ENCODE results near the gene SYNGR1. TPM values are rescaled to one million over a fixed set of nuclear protein-coding genes. Genes with fewer than 3 reads are reported as not detected.
"Not testable (repeated sequence)": the region's sequence is repeated elsewhere in the genome, so short reads cannot be mapped to it uniquely, and the experiment has no call there.

SYNGR1 gene
- total RNA-seq, 1 donor from 2014 or later: 26.6 TPM

DNA sequence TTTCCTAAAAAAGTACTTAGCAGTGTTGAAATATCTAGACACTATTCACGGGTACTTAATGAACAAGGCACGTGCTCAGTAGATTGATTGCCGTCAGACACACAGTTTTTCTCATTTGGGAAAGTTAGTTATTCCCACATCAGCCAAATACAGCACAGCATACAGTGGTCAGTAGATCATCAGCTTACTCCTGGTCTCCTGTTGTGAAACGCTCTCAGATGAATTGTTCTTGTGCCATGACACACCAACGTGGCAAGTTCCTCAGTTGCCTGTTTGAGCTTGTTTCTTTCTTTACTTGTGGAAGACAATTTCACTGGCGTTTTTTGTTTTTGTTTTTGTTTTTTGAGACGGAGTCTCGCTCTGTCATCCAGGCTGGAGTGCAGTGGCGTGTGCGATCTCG is 58.4 kb downstream of the SYNGR1 start:
- DNase-seq (ENCODE audit: extremely low spot score, unreplicated experiment): no peak
- H3K27ac Mint-ChIP-seq (ENCODE audit: unreplicated experiment): no peak overlapping the region
- TF ChIP-seq, protein P1, sequence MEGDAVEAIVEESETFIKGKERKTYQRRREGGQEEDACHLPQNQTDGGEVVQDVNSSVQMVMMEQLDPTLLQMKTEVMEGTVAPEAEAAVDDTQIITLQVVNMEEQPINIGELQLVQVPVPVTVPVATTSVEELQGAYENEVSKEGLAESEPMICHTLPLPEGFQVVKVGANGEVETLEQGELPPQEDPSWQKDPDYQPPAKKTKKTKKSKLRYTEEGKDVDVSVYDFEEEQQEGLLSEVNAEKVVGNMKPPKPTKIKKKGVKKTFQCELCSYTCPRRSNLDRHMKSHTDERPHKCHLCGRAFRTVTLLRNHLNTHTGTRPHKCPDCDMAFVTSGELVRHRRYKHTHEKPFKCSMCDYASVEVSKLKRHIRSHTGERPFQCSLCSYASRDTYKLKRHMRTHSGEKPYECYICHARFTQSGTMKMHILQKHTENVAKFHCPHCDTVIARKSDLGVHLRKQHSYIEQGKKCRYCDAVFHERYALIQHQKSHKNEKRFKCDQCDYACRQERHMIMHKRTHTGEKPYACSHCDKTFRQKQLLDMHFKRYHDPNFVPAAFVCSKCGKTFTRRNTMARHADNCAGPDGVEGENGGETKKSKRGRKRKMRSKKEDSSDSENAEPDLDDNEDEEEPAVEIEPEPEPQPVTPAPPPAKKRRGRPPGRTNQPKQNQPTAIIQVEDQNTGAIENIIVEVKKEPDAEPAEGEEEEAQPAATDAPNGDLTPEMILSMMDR (IDR thresholded peaks at IDR 0.05): no peak
- H3K9me3 Mint-ChIP-seq (ENCODE audit: unreplicated experiment): no peaks in the 10 kb centered on the region
- peaks cover 13% of the 10 kb centered on the region for H3K4me1 Mint-ChIP-seq (ENCODE audit: unreplicated experiment)
- no peak overlapping the region for H3K4me3 Mint-ChIP-seq (ENCODE audit: unreplicated experiment)
- H3K36me3 Mint-ChIP-seq (ENCODE audit: unreplicated experiment): peaks cover 17% of the 10 kb centered on the region
- no peaks in the 10 kb centered on the region for H3K27me3 Mint-ChIP-seq (ENCODE audit: unreplicated experiment)

DNA sequence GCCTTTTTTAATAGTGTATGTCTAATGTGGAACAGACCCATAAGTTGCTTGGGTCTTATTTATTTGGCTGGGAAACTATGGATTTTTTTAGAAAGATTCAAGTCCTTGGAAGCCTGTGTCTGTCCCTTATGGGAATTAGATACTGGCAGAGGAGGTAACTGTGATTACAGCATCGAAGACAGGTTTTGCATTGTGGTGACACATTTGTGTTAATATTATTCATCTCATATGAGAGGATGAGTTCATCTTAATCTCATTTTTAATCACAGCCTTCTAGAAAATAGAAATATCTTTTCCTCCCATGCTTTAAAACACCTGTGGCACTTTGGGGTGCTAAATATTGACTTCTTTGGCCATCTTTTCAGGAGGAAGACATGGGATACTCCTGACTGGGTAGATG is 59.0 kb downstream of the SYNGR1 start:
- Mint-ChIP-seq H3K9me3 (ENCODE audit: unreplicated experiment) (no peaks in the 10 kb centered on the region), H3K36me3 (ENCODE audit: unreplicated experiment) (peaks cover 13% of the 10 kb centered on the region), H3K27ac (ENCODE audit: unreplicated experiment) (no peak overlapping the region), H3K4me3 (ENCODE audit: unreplicated experiment) (no peak overlapping the region), H3K4me1 (ENCODE audit: unreplicated experiment) (peaks cover 16% of the 10 kb centered on the region), H3K27me3 (ENCODE audit: unreplicated experiment) (no peaks in the 10 kb centered on the region)
- DNase-seq (ENCODE audit: extremely low spot score, unreplicated experiment): no peak
- TF ChIP-seq, protein P1 (IDR thresholded peaks at IDR 0.05): no peak

DNA sequence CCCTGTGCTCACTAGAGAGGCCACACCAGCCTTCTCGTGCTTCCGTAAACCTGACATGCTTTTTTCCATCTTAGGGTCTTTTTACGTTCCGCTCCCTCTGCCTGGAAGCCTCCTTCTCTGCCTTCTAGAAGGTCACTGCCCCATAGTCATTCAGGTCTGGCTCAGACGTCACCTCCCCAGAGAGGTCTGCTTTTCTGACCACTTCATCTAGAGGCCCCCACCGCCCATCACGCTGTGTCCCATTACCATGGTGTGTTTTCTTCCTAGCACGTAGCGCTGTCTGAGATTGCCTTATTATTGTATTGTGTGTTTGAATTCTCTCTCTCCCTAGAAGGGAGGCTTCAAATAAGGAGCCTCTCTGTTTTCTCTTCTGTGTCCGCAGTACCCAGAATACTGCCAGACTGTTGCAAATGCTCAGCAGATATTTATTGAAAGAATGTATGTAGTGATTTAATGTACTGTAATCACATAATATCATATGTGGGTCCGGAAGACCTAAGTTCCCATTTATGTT is 59.8 kb downstream of the SYNGR1 start:
- Mint-ChIP-seq H3K27me3 (ENCODE audit: unreplicated experiment) (no peaks in the 10 kb centered on the region), H3K9me3 (ENCODE audit: unreplicated experiment) (no peaks in the 10 kb centered on the region), H3K4me1 (ENCODE audit: unreplicated experiment) (peaks cover 22% of the 10 kb centered on the region), H3K27ac (ENCODE audit: unreplicated experiment) (no peak overlapping the region), H3K4me3 (ENCODE audit: unreplicated experiment) (no peak overlapping the region), H3K36me3 (ENCODE audit: unreplicated experiment) (peaks cover 11% of the 10 kb centered on the region)
- no peak for DNase-seq (ENCODE audit: extremely low spot score, unreplicated experiment)
- TF ChIP-seq, protein P1 (IDR thresholded peaks at IDR 0.05): no peak

DNA sequence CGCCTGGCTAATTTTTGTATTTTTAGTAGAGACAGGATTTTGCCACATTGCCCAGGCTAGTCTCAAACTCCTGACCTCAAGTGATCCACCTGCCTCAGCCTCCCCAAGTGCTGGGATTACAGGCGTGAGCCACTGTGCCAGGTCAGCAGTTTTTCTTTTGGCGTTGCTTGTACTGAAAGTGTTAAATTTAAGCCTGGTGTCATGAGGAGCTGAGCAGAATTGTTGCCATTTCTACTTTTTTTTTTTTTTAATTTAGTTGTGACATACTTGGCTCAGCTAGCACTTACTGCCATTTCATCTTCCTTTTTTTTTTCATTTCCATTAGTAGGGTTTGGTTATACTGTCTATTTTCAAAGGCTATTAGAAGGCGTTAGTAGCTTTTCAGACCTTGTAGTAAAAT is 60.5 kb downstream of the SYNGR1 start:
- TF ChIP-seq, protein P1 (IDR thresholded peaks at IDR 0.05): no peak
- Mint-ChIP-seq H3K4me3 (ENCODE audit: unreplicated experiment) (no peak overlapping the region), H3K27me3 (ENCODE audit: unreplicated experiment) (no peaks in the 10 kb centered on the region), H3K27ac (ENCODE audit: unreplicated experiment) (no peak overlapping the region), H3K9me3 (ENCODE audit: unreplicated experiment) (no peaks in the 10 kb centered on the region), H3K4me1 (ENCODE audit: unreplicated experiment) (peaks cover 20% of the 10 kb centered on the region), H3K36me3 (ENCODE audit: unreplicated experiment) (peaks cover 7% of the 10 kb centered on the region)
- DNase-seq (ENCODE audit: extremely low spot score, unreplicated experiment): no peak

DNA sequence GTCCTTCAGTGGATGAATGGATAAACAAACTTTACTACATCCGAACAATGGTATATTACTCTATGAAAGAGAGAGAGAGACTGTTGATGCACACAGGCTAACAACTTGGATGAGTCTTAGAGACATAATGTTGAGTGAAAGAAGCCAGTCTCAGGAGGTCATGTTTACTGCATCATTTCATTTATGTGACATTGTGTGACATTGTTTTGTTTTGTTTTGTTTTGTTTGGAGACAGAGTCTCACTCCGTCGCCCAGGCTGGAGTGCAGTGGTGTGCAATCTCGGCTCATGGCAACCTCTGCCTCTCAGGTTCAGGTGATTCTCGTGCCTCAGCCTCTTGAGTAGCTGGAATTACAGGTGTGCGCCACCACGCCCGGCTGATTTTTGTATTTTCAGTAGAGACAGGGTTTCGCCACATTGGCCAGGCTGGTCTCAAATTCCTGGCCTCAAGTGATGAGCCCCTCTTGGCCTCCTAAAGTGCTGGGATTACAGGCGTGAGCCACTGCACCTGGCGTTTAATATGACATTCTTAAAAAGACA is 62.1 kb downstream of the SYNGR1 start:
- not testable (repeated sequence) for H3K36me3 Mint-ChIP-seq (ENCODE audit: unreplicated experiment); H3K4me3 Mint-ChIP-seq (ENCODE audit: unreplicated experiment); H3K27ac Mint-ChIP-seq (ENCODE audit: unreplicated experiment); DNase-seq (ENCODE audit: extremely low spot score, unreplicated experiment); H3K9me3 Mint-ChIP-seq (ENCODE audit: unreplicated experiment); H3K27me3 Mint-ChIP-seq (ENCODE audit: unreplicated experiment)
- peaks cover 16% of the 10 kb centered on the region for H3K4me1 Mint-ChIP-seq (ENCODE audit: unreplicated experiment)

DNA sequence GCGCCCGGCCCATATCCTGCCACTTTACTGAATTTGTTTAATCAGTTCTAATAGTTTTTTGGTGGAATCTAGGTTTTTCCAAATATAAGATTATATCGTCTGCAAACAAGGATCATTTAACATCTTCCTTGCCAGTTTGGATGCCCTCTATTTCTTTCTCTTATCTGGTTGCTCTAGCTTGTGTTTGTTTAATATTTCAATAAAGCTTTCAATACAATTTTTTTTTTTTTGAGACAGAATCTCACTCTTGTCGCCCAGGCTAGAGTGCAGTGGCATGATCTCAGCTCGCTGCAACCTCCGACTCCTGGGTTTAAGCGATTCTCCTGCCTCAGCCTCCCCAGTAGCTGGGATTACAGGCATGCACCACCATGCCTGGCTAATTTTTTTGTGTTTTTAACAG is 63.4 kb downstream of the SYNGR1 start:
- peaks cover 16% of the 10 kb centered on the region for H3K4me1 Mint-ChIP-seq (ENCODE audit: unreplicated experiment)
- H3K36me3 Mint-ChIP-seq (ENCODE audit: unreplicated experiment); H3K27me3 Mint-ChIP-seq (ENCODE audit: unreplicated experiment); DNase-seq (ENCODE audit: extremely low spot score, unreplicated experiment); H3K27ac Mint-ChIP-seq (ENCODE audit: unreplicated experiment); H3K4me3 Mint-ChIP-seq (ENCODE audit: unreplicated experiment); H3K9me3 Mint-ChIP-seq (ENCODE audit: unreplicated experiment): not testable (repeated sequence)
